H1 (cell line): ENCODE data around the gene C6orf62. TPM values are rescaled to one million over a fixed set of nuclear protein-coding genes. Genes with fewer than 3 reads are reported as not detected.
"Not testable (repeated sequence)": the region's sequence is repeated elsewhere in the genome, so short reads cannot be mapped to it uniquely, and the experiment has no call there.

Experiments
- CTCF ChIA-PET: fragments of 300-600 bp; sonication (Branson Sonifier 250); formaldehyde crosslinking; loops from one replicate; lab custom pipeline; 2021; ENCODE audit not compliant: partially characterized antibody; lab: Charles Lee
- POLR2A ChIA-PET: fragments of 300-600 bp; sonication (Branson Sonifier 250); formaldehyde crosslinking; loops from one replicate; lab custom pipeline; 2021; ENCODE audit warnings: inconsistent platforms; ENCODE audit not compliant: partially characterized antibody; lab: Charles Lee
- DNase-seq, 2 experiments: peaks; one replicate each; pipeline versions ENCODE4 v3.0.0 to v3.0.0-alpha.2; 2010 to 2022; ENCODE audit warnings: low spot score in 2 of 2, low read depth in 1 of 2, mixed read lengths in 1 of 2
- FAIRE-seq: peaks from 2 replicates; lab custom pipeline; 2011; peaks lifted over from hg19 to GRCh38; lab: Jason Lieb, UNC
- H2AFZ ChIP-seq: 2 replicates; pipeline ENCODE4 v1.8.1; 2012; ENCODE audit warnings: low read length, inconsistent platforms
- H2AK5ac ChIP-seq: 2 replicates; pipeline ENCODE4 v1.6.1; 2013; ENCODE audit warnings: low read depth, low read length
- H2BK120ac ChIP-seq: replicated peaks from 2 replicates; pipeline ENCODE3; 2013; ENCODE audit warnings: low read depth, low read length, inconsistent platforms
- H2BK12ac ChIP-seq: 2 replicates; pipeline ENCODE4 v1.6.1; 2013; ENCODE audit warnings: low read depth, low read length
- H2BK15ac ChIP-seq: 2 replicates; pipeline ENCODE4 v1.6.1; 2013; ENCODE audit warnings: low read length
- H2BK20ac ChIP-seq: 2 replicates; pipeline ENCODE4 v1.6.1; 2013; ENCODE audit warnings: low read length
- H2BK5ac ChIP-seq: 2 replicates; pipeline ENCODE4 v1.6.1; 2013; ENCODE audit warnings: low read depth, low read length
- H3K14ac ChIP-seq: 2 replicates; pipeline ENCODE4 v1.6.1; 2013; ENCODE audit warnings: inconsistent platforms; ENCODE audit not compliant: insufficient read length
- H3K18ac ChIP-seq: 2 replicates; pipeline ENCODE4 v1.6.1; 2013; ENCODE audit warnings: low read length; ENCODE audit errors: extremely low read depth
- H3K23ac ChIP-seq: 2 replicates; pipeline ENCODE4 v1.6.1; 2013; ENCODE audit warnings: inconsistent platforms; ENCODE audit not compliant: insufficient read length
- H3K23me2 ChIP-seq: 2 replicates; pipeline ENCODE4 v1.6.1; 2013; ENCODE audit warnings: low read depth, low read length
- H3K27ac ChIP-seq: 2 replicates; pipeline ENCODE4 v1.6.1; 2011; ENCODE audit warnings: low read depth, low read length, inconsistent platforms
- H3K27me3 ChIP-seq, 4 experiments: replicated peaks in 1 of 4; 1 replicate in 1 of 4; 2 replicates in 3 of 4; pipeline versions ENCODE4 v1.6.1 to v1.8.1; 2011 to 2013; ENCODE audit warnings: low read length in 3 of 4, mild to moderate bottlenecking in 3 of 4, inconsistent platforms in 2 of 4, mixed read lengths in 2 of 4, moderate library complexity in 1 of 4; ENCODE audit not compliant: control insufficient read depth in 3 of 4, insufficient read depth in 3 of 4; ENCODE audit errors: extremely low read depth in 1 of 4
- H3K36me3 ChIP-seq, 4 experiments: 2 replicates each; pipeline versions ENCODE4 v1.6.1 to v1.8.1; 2011 to 2013; ENCODE audit warnings: mild to moderate bottlenecking in 4 of 4, low read length in 3 of 4, moderate library complexity in 2 of 4, control low read depth in 1 of 4, inconsistent platforms in 1 of 4; ENCODE audit not compliant: insufficient read depth in 4 of 4, control insufficient read depth in 2 of 4
- H3K4ac ChIP-seq: replicated peaks from 2 replicates; pipeline ENCODE3; 2013; ENCODE audit warnings: low read length, low read depth, mixed read lengths, inconsistent platforms; ENCODE audit not compliant: insufficient read length
- H3K4me1 ChIP-seq, 4 experiments: replicated peaks in 1 of 4; 1 replicate in 1 of 4; 2 replicates in 3 of 4; pipeline versions ENCODE4 v1.6.1 to v1.8.1; 2011 to 2013; ENCODE audit warnings: low read length in 3 of 4, inconsistent platforms in 2 of 4, mixed read lengths in 1 of 4; ENCODE audit not compliant: insufficient read depth in 4 of 4, control insufficient read depth in 3 of 4
- H3K4me2 ChIP-seq, 2 experiments: 2 replicates each; pipeline versions ENCODE4 v1.6.1 to v1.8.1; 2011 to 2013; ENCODE audit warnings: low read depth in 2 of 2, low read length in 2 of 2, control low read depth in 1 of 2, inconsistent platforms in 1 of 2, mild to moderate bottlenecking in 1 of 2; ENCODE audit not compliant: insufficient read depth in 1 of 2
- H3K4me3 ChIP-seq, 4 experiments: fragments of 200-600, 300-600 bp in 1 of 4; sonication (generic), shearing (Covaris generic), sonication (Bioruptor Twin) in 1 of 4; 2 replicates each; pipeline versions ENCODE4 v1.5.1 to v1.8.1; 2011 to 2016; ENCODE audit warnings: low read length in 4 of 4, low read depth in 3 of 4, control low read depth in 2 of 4, inconsistent platforms in 2 of 4, mild to moderate bottlenecking in 2 of 4, mixed read lengths in 1 of 4, moderate library complexity in 1 of 4; ENCODE audit not compliant: insufficient read depth in 2 of 4; ENCODE audit errors: extremely low read depth in 1 of 4
- H3K56ac ChIP-seq: replicated peaks from 2 replicates; pipeline ENCODE3; 2013; ENCODE audit warnings: low read depth, mild to moderate bottlenecking, mixed read lengths, low read length, inconsistent platforms; ENCODE audit not compliant: insufficient read length
- H3K79me1 ChIP-seq: 2 replicates; pipeline ENCODE4 v1.6.1; 2013; ENCODE audit warnings: low read depth, low read length, control low read depth
- H3K79me2 ChIP-seq, 2 experiments: 2 replicates each; pipeline versions ENCODE4 v1.6.1 to v1.8.1; 2012 to 2013; ENCODE audit warnings: low read length in 2 of 2, mild to moderate bottlenecking in 2 of 2, inconsistent platforms in 1 of 2; ENCODE audit not compliant: insufficient read depth in 2 of 2, control insufficient read depth in 1 of 2
- H3K9ac ChIP-seq, 4 experiments: replicated peaks in 1 of 4; 1 replicate in 1 of 4; 2 replicates in 3 of 4; pipeline versions ENCODE4 v1.6.1 to v1.8.1; 2011 to 2013; ENCODE audit warnings: low read depth in 3 of 4, low read length in 3 of 4, control low read depth in 2 of 4, mild to moderate bottlenecking in 2 of 4, moderate library complexity in 2 of 4, inconsistent platforms in 1 of 4; ENCODE audit errors: extremely low read depth in 1 of 4
- H3K9me3 ChIP-seq, 2 experiments: 2 replicates each; pipeline versions ENCODE4 v1.6.1 to v1.8.1; 2012 to 2013; ENCODE audit warnings: mild to moderate bottlenecking in 2 of 2, moderate library complexity in 2 of 2, control low read depth in 1 of 2, inconsistent platforms in 1 of 2, low read depth in 1 of 2, low read length in 1 of 2, mixed read lengths in 1 of 2; ENCODE audit not compliant: insufficient read depth in 2 of 2
- H4K20me1 ChIP-seq, 2 experiments: replicated peaks in 1 of 2; 2 replicates each; pipeline versions ENCODE3 to v1.8.1; 2011 to 2013; ENCODE audit warnings: inconsistent platforms in 2 of 2, low read length in 2 of 2, mild to moderate bottlenecking in 1 of 2; ENCODE audit not compliant: insufficient read depth in 2 of 2, control insufficient read depth in 1 of 2
- H4K5ac ChIP-seq: 2 replicates; pipeline ENCODE4 v1.6.1; 2013; ENCODE audit warnings: low read length, low read depth, mixed read lengths, inconsistent platforms; ENCODE audit not compliant: insufficient read length
- H4K8ac ChIP-seq: 2 replicates; pipeline ENCODE4 v1.8.0; 2013; ENCODE audit warnings: mild to moderate bottlenecking, moderate library complexity, low read length, inconsistent platforms; ENCODE audit not compliant: insufficient read depth; ENCODE audit errors: extremely low read depth
- H4K91ac ChIP-seq: replicated peaks from 2 replicates; pipeline ENCODE3; 2013; ENCODE audit warnings: low read length, mixed read lengths, inconsistent platforms; ENCODE audit not compliant: insufficient read length
- WGBS, 2 experiments: shearing (Covaris generic) in 1 of 2; methylation state at CpG; one replicate each; pipeline versions ENCODE4 v1.1.6 to v1.1.7; 2013 to 2015; ENCODE audit warnings: low lambda C conversion rate in 2 of 2, mixed read lengths in 2 of 2, inconsistent platforms in 1 of 2, low coverage in 1 of 2, missing lambda C conversion rate in 1 of 2; ENCODE audit not compliant: insufficient replicate concordance in 2 of 2, insufficient coverage in 1 of 2, insufficient read length in 1 of 2; ENCODE audit errors: extremely low coverage in 1 of 2, missing lambda C conversion rate in 1 of 2; 5-methylcytosine and 5-hydroxymethylcytosine counted together
- polyA plus RNA-seq, 7 experiments: library from polyadenylated mRNA; depleted of rRNA in 3 of 7; stranded (reverse) in 5 of 7; unstranded in 2 of 7; fragments of >200 nt in 5 of 7; fragments of 200-250 nt in 2 of 7; gene quantifications; 1 replicate in 5 of 7; 2 replicates in 1 of 7; 4 replicates in 1 of 7; pipeline versions ENCODE4 v1.2.1 to v1.2.3, GENCODE V29; 2011 to 2013; ENCODE audit warnings: missing spikeins in 2 of 7, mixed read lengths in 2 of 7
- total RNA-seq: library from RNA; stranded (reverse); fragmentation: NEBNext Ultra II Directional; extraction: Animal tissue kit (Norgen Biotek cat#: 25700); gene quantifications from 2 replicates; pipeline ENCODE4 v1.2.1, GENCODE V29; 2021

Gene C6orf62
- total and polyA plus RNA-seq, 2 of the 8 experiments (the other 6 are each of a cell fraction or from before 2014, with no cell fraction given) = 25.6 to 101 TPM

DNA sequence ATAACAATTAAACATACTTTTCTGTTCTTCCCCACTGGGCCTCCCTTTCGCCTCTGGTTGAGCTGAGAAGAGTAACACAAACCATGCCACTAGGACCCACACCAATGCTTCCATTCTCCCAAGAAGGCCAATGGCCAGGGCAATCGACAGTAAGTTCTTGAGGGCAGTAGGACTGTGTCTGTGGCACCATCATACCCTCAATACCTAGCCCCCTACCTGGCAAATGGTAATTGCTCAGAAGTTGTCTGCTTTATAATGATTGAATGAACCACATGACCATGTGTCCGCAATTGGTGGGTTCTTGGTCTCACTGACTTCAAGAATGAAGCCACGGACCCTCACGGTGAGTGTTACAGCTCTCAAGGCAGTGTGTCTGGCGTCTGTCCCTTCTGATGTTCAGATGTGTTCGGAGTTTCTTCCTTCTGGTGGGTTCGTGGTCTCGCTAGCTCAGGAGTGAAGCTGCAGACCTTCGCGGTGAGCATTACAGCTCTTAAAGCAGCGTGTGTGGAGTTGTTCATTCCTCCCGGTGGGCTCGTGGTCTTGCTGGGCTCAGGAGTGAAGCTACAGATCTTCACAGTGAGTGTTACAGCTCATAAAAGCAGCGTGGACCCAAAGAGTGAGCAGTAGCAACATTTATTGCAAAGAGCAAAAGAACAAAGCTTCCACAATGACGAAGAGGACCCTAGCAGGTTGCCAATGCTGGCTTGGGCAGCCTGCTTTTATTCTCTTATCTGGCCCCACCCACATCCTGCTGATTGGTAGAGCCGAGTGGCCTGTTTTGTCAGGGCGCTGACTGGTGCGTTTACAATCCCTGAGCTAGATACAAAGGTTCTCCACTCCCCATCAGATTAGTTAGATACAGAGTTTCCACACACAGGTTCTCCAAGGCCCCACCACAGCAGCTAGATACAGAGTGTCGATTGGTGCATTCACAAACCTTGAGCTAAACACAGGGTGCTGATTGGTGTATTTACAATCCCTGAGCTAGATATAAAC is 46.2 kb upstream of the C6orf62 start:
- CTCF ChIA-PET = interaction anchor here (0.7 to 1.2 kb wide), 2 partner anchors 184 to 253 kb away, joined by 3 read pairs; no protein-coding TSS in a partner anchor
- POLR2A ChIA-PET = not testable (repeated sequence)

More for the DNA sequence above, 46.2 kb upstream of the C6orf62 start:
- not testable (repeated sequence) for H3K4me2 ChIP-seq, H2BK5ac ChIP-seq, H3K14ac ChIP-seq, H2AK5ac ChIP-seq, H3K23me2 ChIP-seq, FAIRE-seq, H2AFZ ChIP-seq, H3K18ac ChIP-seq, H4K8ac ChIP-seq, H4K20me1 ChIP-seq, H3K4ac ChIP-seq, H3K4me1 ChIP-seq, H3K56ac ChIP-seq, H4K5ac ChIP-seq, H2BK20ac ChIP-seq, H3K27me3 ChIP-seq, H2BK15ac ChIP-seq, H4K91ac ChIP-seq, H3K9me3 ChIP-seq, H2BK120ac ChIP-seq, H3K4me3 ChIP-seq, H3K27ac ChIP-seq, H3K79me2 ChIP-seq, H3K23ac ChIP-seq, H2BK12ac ChIP-seq, DNase-seq, H3K36me3 ChIP-seq, H3K9ac ChIP-seq, H3K79me1 ChIP-seq
- WGBS, 2 experiments = 92% methylated on average over 20 of the region's 20 CpGs; no CpG with 5 or more reads in 1 of the 2 experiments
